Large intestine (tissue), 3 donors: ENCODE results near the gene ZDHHC21. TPM values are rescaled to one million over a fixed set of nuclear protein-coding genes. Genes with fewer than 3 reads are reported as not detected.
A peak's percentile ranks its signal among the peaks of the same experiment; 100 is the strongest.

Experiments used
- DNase-seq, 2 donors: peaks; one replicate each; pipeline versions ENCODE4 v3.0.0 to v3.0.0-alpha.2; 2013
- H3K27ac ChIP-seq: one replicate; pipeline ENCODE4 v1.5.1; 2013; ENCODE audit warnings: low read length
- H3K27me3 ChIP-seq: 2 replicates; pipeline ENCODE4 v1.6.1; 2013; ENCODE audit warnings: low read length; ENCODE audit not compliant: control insufficient read depth, insufficient read depth
- H3K36me3 ChIP-seq: 2 replicates; pipeline ENCODE4 v1.6.1; 2013; ENCODE audit warnings: low read length; ENCODE audit not compliant: control insufficient read depth, insufficient read depth
- H3K4me1 ChIP-seq: one replicate; pipeline ENCODE4 v1.6.1; 2013; ENCODE audit warnings: low read length; ENCODE audit not compliant: control insufficient read depth, insufficient read depth
- H3K4me3 ChIP-seq: one replicate; pipeline ENCODE4 v1.5.1; 2013; ENCODE audit warnings: low read length
- H3K9me3 ChIP-seq: one replicate; pipeline ENCODE4 v1.6.1; 2013; ENCODE audit warnings: mild to moderate bottlenecking, low read depth, low read length, moderate library complexity; ENCODE audit not compliant: control insufficient read depth
- WGBS: methylation state at CpG from one replicate; pipeline ENCODE4 v1.1.5; 2013; ENCODE audit warnings: low lambda C conversion rate; ENCODE audit not compliant: insufficient coverage; 5-methylcytosine and 5-hydroxymethylcytosine counted together
- polyA plus RNA-seq: library from polyadenylated mRNA; unstranded; fragments of 120-200 nt; gene quantifications from one replicate; pipeline ENCODE4 v1.2.1, GENCODE V29; 2013

Gene ZDHHC21
- polyA plus RNA-seq, 1 donor: 16.7 TPM

DNA sequence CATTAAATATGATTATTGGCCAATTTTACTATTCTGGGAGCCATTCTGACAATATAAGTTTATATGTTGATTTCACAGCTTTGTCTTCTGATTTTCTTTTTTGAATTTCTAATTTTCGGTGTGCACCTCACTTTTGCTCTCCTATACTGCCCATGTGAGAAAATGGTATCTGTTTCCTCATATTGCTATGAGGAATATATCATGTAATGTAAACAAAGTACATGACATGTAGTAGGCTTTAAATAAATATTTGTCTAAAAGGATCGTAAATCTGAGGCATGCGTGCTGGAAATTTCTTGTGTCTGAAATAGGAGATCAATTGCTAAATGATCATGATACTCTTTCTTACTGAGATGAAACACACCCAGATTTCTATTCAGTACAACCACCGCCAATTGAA lies 119.9 kb downstream of the ZDHHC21 start:
- Histone ChIP-seq H3K27me3 (no peaks in the 10 kb centered on the region), H3K36me3 (no peaks in the 10 kb centered on the region), H3K27ac (no peak overlapping the region), H3K9me3 (peaks cover 15% of the 10 kb centered on the region), H3K4me1 (no peaks in the 10 kb centered on the region), H3K4me3 (no peak overlapping the region)
- DNase-seq: no peak
- 20% methylated on average over 1 of the region's 4 CpGs for WGBS

DNA sequence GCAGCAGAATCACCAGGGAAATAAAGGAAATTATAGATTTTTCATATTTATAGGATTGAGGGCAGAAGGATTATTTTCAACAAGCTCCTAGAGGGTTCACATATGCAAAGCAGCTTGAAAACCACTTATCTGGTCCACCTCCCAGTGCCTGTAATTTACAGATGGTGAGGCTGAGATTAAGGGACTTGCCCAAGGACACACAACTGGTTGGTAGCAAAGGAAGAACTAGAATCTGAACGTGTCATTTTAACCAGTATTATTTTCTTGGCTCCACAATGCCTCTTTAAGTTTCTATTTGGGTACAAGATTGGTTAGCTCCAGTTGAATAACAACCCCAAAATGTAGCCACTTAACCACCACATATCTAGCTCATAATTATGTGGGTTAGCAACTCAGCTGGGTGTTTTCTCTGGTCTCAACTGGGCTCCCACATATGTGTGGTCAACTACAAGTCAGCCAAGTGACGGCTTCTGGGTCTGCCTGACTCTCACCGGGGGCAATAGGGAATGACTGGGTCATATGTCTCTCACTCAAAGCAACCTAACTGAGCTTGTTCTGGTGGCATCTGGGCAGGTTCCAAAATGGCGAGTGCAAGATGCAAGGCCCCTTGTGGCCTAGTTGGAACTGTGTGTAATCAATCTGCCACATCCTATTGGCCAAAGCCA lies 127.7 kb downstream of the ZDHHC21 start:
- Histone ChIP-seq H3K4me3 (no peak overlapping the region), H3K9me3 (no peaks in the 10 kb centered on the region), H3K36me3 (no peaks in the 10 kb centered on the region), H3K4me1 (no peaks in the 10 kb centered on the region), H3K27me3 (no peaks in the 10 kb centered on the region), H3K27ac (no peak overlapping the region)
- DNase-seq: no peak
- WGBS: no CpG with 5 or more reads among the region's 4 CpGs

DNA sequence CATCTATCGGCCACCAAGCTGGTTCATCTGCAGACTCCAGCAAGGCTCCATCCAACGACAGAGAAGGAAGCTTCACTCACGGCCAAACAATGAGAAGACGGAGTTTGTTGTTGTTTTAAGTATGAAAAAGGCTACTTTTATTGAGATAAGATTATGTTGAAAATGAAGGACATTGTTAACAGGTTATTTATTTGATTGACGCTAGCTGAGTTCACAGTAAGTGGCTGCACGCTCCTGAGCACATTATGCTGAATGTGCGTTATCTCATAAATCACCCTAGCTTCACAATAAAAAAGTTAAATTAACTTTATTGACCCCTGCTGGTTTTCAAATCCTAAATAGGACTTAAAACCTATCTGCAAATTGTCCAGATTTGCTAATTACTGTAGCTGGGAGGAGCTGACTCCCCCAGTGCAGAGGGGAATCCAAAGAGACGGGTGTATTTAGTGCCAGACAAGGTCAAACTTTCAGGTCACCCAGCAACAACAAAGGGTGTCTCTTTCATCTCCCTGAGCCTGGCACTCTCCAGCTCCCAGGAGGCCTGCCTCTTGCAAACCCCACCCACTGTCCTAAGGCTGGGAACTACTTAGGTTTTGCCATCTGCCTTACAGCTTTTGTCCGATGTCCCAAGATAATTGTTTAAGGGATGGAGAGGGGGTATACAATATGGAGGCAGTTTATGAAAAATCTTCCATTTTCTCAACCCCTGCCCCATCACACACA lies 129.2 kb downstream of the ZDHHC21 start:
- WGBS: 100% methylated on average over 2 of the region's 9 CpGs
- H3K36me3 ChIP-seq: no peaks in the 10 kb centered on the region

DNA sequence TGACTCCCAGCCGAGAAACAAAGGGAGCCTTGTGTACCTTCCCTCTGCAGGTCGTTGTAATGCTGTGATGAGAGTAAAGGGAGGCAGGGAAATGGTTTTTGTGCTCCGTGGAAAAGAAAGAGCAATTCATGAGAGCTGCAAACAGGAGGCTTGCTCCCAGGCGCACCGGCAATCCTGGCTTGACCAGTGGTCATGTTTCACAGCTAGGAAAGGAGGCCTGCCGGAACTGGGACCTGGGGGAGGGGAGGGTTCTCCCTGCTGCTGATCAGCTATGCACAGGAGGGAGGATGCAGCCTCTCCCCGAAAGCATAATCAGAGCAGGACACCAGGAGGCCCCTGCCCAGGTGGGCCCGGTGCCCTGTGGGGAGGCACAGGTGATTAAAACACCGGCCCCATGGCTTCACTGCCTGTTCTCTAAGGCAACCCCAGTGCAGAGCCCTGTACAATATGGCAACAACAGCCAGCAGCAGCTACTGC lies 131.3 kb downstream of the ZDHHC21 start:
- Histone ChIP-seq H3K9me3 (no peaks in the 10 kb centered on the region), H3K36me3 (no peaks in the 10 kb centered on the region), H3K4me1 (no peaks in the 10 kb centered on the region), H3K27me3 (no peaks in the 10 kb centered on the region), H3K4me3 (no peak overlapping the region), H3K27ac (no peak overlapping the region)
- DNase-seq: peak in 1 of 2 donors; percentile 1
- WGBS: no CpG with 5 or more reads among the region's 9 CpGs

More for the DNA sequence above, 129.2 kb downstream of the ZDHHC21 start:
- DNase-seq: no peak
- Histone ChIP-seq H3K27me3 (no peaks in the 10 kb centered on the region), H3K4me1 (no peaks in the 10 kb centered on the region), H3K27ac (no peak overlapping the region), H3K9me3 (no peaks in the 10 kb centered on the region), H3K4me3 (no peak overlapping the region)

Other genes with a start within 250 kb of the ZDHHC21 start
- 0.06 TPM for gene CER1, start 29.3 kb upstream of the ZDHHC21 start, polyA plus RNA-seq
- gene FREM1, start 217.0 kb upstream of the ZDHHC21 start, polyA plus RNA-seq: 10.0 TPM